Neural cell (in vitro differentiated cells): Measurements from ENCODE around the gene PPP2R2B. TPM values are rescaled to one million over a fixed set of nuclear protein-coding genes. Genes with fewer than 3 reads are reported as not detected.
A peak's percentile ranks its signal among the peaks of the same experiment; 100 is the strongest.

Experiments
- H2AFZ ChIP-seq: fragments of 200-600, 300-800 bp; sonication (generic), shearing (Covaris generic); 2 replicates; pipeline ENCODE4 v1.6.0; 2014; ENCODE audit warnings: low read depth, mild to moderate bottlenecking, antibody characterized with exemption, low read length, moderate library complexity
- H3F3A ChIP-seq: fragments of 200-600 bp; shearing (Covaris generic); 2 replicates; pipeline ENCODE4 v1.6.1; 2016; ENCODE audit warnings: mild to moderate bottlenecking, moderate library complexity, mixed read lengths, antibody characterized with exemption, low read length; ENCODE audit not compliant: insufficient read depth, poor library complexity, severe bottlenecking
- H3K27ac ChIP-seq: fragments of 200-600, 300-800 bp; sonication (generic), shearing (Covaris generic); 2 replicates; pipeline ENCODE4 v1.5.1; 2014; ENCODE audit warnings: mild to moderate bottlenecking, low read length, moderate library complexity
- H3K27me3 ChIP-seq: fragments of 300-800, 200-600 bp; sonication (generic), shearing (Covaris generic); 2 replicates; pipeline ENCODE4 v1.6.0; 2014; ENCODE audit warnings: mild to moderate bottlenecking, low read depth, low read length, moderate library complexity; ENCODE audit not compliant: insufficient read depth
- H3K36me3 ChIP-seq: fragments of 300-800, 200-600 bp; sonication (generic), shearing (Covaris generic); 2 replicates; pipeline ENCODE4 v1.5.1; 2014; ENCODE audit warnings: mild to moderate bottlenecking, antibody characterized with exemption, low read length, moderate library complexity; ENCODE audit not compliant: insufficient read depth
- H3K4me2 ChIP-seq: fragments of 300-800, 200-600 bp; sonication (generic), shearing (Covaris generic); 2 replicates; pipeline ENCODE4 v1.6.0; 2014; ENCODE audit warnings: mild to moderate bottlenecking, low read length
- H3K4me3 ChIP-seq: fragments of 300-800, 200-600 bp; sonication (generic), shearing (Covaris generic); 2 replicates; pipeline ENCODE4 v1.5.1; 2014; ENCODE audit warnings: mild to moderate bottlenecking, low read length, moderate library complexity
- H3K79me2 ChIP-seq: fragments of 200-600 bp; shearing (Covaris generic); replicated peaks from 2 replicates; pipeline ENCODE4 v1.6.0; 2014; ENCODE audit warnings: mild to moderate bottlenecking, low read length, moderate library complexity; ENCODE audit not compliant: insufficient read depth
- H3K9ac ChIP-seq: fragments of 300-800, 200-600 bp; sonication (generic), shearing (Covaris generic); 2 replicates; pipeline ENCODE4 v1.6.1; 2016; ENCODE audit warnings: mild to moderate bottlenecking, low read length, mixed read lengths
- H3K9me2 ChIP-seq: fragments of 200-600 bp; shearing (Covaris generic); 2 replicates; pipeline ENCODE4 v1.6.1; 2016; ENCODE audit warnings: mild to moderate bottlenecking, low read length, mixed read lengths; ENCODE audit not compliant: insufficient read depth
- H3K9me3 ChIP-seq: fragments of 200-600, 300-800 bp; sonication (generic), shearing (Covaris generic); 2 replicates; pipeline ENCODE4 v1.6.1; 2016; ENCODE audit warnings: mild to moderate bottlenecking, mixed run types, low read length, moderate library complexity, mixed read lengths
- H4K20me1 ChIP-seq: fragments of 200-600 bp; shearing (Covaris generic); 2 replicates; pipeline ENCODE4 v1.6.1; 2016; ENCODE audit warnings: mild to moderate bottlenecking, mixed run types; ENCODE audit not compliant: insufficient read depth
- RAD21 ChIP-seq: fragments of 450-650 bp; conservative IDR thresholded peaks from 2 replicates; pipeline ENCODE4 v1.6.1; 2014; ENCODE audit warnings: antibody characterized with exemption, mild to moderate bottlenecking, moderate library complexity
- SMC3 ChIP-seq: fragments of 450-650 bp; conservative IDR thresholded peaks from 2 replicates; pipeline ENCODE4 v1.6.1; 2014; ENCODE audit warnings: antibody characterized with exemption, mild to moderate bottlenecking, moderate library complexity; ENCODE audit not compliant: poor library complexity
- TAF1 ChIP-seq: IDR thresholded peaks from 2 replicates; pipeline ENCODE4 v1.6.1; 2012; ENCODE audit warnings: low read depth
- polyA plus RNA-seq: library from polyadenylated mRNA; depleted of rRNA; stranded (reverse); fragments of >200 nt; gene quantifications from 2 replicates; pipeline ENCODE4 v1.2.3, GENCODE V29; 2014
- small RNA-seq, 3 experiments: library from RNA; depleted of rRNA; stranded (forward); fragments of <200 nt; gene quantifications; one replicate each; pipeline ENCODE3, GENCODE V24; 2012
- TF ChIP-seq, protein P1 (sequence below): fragments of 450-650 bp; IDR thresholded peaks from 2 replicates; pipeline ENCODE4 v1.5.1; 2014; ENCODE audit warnings: antibody characterized with exemption, mild to moderate bottlenecking, moderate library complexity; ENCODE audit not compliant: poor library complexity, severe bottlenecking

PPP2R2B gene
- polyA plus RNA-seq, 1 donor from 2014 or later = 250 TPM

- no peak overlapping the region for H3K27ac ChIP-seq
- H3K9ac ChIP-seq = no peak overlapping the region
- no peak overlapping the region for H2AFZ ChIP-seq
- no peak overlapping the region for H3K4me2 ChIP-seq
- H3K36me3 ChIP-seq = no peaks in the 10 kb centered on the region
- H3K4me3 ChIP-seq = no peak overlapping the region
- H3F3A ChIP-seq = no peaks in the 10 kb centered on the region
- H3K27me3 ChIP-seq = no peaks in the 10 kb centered on the region
- no peaks in the 10 kb centered on the region for H3K79me2 ChIP-seq
- H3K9me3 ChIP-seq = no peaks in the 10 kb centered on the region
- TF ChIP-seq TAF1 (no peak), RAD21 (peak; percentile 95), SMC3 (peak; percentile 95)
- TF ChIP-seq, protein P1, sequence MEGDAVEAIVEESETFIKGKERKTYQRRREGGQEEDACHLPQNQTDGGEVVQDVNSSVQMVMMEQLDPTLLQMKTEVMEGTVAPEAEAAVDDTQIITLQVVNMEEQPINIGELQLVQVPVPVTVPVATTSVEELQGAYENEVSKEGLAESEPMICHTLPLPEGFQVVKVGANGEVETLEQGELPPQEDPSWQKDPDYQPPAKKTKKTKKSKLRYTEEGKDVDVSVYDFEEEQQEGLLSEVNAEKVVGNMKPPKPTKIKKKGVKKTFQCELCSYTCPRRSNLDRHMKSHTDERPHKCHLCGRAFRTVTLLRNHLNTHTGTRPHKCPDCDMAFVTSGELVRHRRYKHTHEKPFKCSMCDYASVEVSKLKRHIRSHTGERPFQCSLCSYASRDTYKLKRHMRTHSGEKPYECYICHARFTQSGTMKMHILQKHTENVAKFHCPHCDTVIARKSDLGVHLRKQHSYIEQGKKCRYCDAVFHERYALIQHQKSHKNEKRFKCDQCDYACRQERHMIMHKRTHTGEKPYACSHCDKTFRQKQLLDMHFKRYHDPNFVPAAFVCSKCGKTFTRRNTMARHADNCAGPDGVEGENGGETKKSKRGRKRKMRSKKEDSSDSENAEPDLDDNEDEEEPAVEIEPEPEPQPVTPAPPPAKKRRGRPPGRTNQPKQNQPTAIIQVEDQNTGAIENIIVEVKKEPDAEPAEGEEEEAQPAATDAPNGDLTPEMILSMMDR = peak; percentile 95
- no peaks in the 10 kb centered on the region for H4K20me1 ChIP-seq
- no peaks in the 10 kb centered on the region for H3K9me2 ChIP-seq
These were observed 345.2 kb downstream of the PPP2R2B start for GRCh38 chr5:146533260-146533857.

Small RNAs within 50 kb of the gene (small RNA-seq; reads per million reads assigned to genes)
- gene RN7SL791P = 0 reads per million in 3 experiments
